GM11168 (cell line): Measurements from ENCODE around the gene TEX14.

Experiments used
- in situ Hi-C: fragments of 300-500 bp; cut with MboI; formaldehyde crosslinking; loops from one replicate; pipeline ENCODE4 v1.12.0; 2022; ENCODE audit warnings: low sequenced_read_pairs; ENCODE audit not compliant: unreplicated experiment

The TEX14 gene

DNA sequence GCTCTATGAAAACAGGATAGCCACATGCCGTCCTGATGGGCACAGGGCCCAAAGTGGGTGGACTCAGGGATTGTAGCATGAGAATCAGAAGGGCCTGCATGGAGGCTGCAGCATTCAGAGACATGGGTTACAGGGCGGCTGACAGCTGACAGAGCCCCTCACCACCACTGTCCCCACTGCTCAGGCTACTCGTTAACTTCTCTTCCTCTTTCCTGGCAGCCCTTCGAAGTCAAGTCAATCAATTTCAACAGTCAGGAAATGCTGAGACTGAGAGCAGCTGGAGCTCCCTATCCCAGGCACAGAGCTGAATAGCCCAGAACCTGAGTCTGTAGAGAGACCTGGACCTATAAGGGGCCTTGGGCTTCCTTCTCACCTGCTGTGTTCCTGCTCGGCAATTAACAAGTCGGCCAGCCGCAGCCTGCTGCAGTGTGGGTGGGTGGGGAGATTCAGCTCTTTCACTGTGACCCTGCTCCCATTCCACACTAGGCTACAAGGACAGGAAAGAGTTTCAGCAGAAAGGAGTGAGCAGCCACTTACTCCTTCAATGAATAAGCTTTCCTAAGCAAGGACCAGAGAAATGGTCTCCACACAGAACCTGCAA is 76.9 kb downstream of the TEX14 start:
- in situ Hi-C loops: no loop called here

DNA sequence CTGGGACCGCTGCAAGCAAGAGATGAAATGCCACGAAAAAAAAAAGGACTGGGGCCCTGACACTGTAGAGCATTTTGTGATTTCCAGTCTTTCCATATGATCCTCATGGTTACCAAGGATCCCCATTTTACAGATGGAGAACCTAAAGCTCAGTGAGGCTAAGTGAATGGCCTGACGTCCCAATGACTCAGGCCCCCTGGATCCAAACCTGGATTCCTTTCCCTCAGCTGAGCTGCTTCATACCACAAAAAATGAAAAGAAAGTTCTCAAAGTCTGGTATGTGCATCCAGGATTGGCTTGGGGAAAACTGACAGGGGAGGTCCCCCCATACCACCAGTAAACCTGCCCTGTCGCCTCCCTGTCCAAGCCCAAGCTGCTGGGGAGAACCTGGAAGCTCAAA is 80.5 kb downstream of the TEX14 start:
- in situ Hi-C loops: no loop called here

- in situ Hi-C loops: no loop called here
These were observed 84.9 kb downstream of the TEX14 start for GRCh38 chr17:58606934-58607333.

DNA sequence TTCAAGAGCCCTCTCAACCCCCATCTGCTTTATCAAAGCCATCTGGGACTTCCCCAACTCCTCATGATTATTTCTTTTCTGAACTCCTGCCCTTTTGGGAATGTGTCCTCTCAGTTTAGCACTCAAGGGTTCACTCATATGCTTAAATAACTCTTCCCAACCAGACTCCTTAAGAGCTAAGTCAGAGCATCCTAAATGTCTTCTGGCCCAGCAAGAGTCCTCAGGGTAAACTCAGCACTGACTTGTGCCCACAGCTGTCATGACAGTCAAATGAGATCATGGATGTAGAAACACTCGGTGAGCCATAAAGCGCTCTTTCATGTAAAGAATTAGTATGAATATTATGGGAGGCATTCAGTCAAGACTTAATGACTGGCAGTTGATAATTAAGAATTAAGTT is 85.9 kb downstream of the TEX14 start:
- in situ Hi-C loops: no loop called here

DNA sequence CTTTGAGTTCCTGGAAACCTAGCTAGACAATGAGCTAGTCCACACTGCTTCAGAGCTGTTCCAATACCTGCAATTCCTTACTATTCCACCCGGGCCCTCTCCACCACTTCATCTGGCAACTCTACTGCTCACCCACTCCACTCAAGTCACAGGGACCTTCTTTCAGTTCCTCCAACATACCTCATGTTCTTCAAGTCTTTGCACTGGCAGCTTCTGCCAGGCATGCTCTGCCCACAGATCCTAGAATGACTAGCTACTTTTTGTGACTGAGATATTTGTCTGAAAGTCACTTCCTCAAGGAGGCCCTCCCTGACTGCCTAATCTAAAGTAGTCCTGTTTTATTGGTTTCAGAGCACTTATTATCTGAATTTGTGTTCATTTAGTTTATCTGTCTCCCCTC is 86.4 kb downstream of the TEX14 start:
- in situ Hi-C loops: no loop called here

GRCh38 chr17:58601976-58602375 is 89.9 kb downstream of the TEX14 start:
- in situ Hi-C loops: no loop called here

DNA sequence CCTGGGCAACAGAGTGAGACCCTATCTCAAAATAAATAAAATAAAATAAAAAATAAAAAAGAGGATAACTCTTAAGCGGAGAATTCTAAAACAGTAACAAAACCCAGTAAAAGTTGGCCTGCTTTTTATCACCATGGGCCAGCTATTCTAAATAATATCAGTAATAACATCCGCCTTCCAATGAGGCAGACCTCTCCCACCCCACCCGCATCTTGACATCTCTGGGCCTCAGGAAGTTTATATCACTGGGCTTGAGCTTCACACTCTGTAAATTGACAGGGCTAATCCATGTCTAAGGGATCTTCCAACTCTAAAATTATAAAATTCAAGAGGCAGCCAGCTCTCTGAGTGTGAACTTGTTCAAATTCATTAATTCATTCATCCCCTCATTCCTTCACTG is 94.5 kb downstream of the TEX14 start:
- in situ Hi-C loops: loop anchor here (25.0 kb wide), 1 partner anchor 415 kb away; no protein-coding TSS in a partner anchor

DNA sequence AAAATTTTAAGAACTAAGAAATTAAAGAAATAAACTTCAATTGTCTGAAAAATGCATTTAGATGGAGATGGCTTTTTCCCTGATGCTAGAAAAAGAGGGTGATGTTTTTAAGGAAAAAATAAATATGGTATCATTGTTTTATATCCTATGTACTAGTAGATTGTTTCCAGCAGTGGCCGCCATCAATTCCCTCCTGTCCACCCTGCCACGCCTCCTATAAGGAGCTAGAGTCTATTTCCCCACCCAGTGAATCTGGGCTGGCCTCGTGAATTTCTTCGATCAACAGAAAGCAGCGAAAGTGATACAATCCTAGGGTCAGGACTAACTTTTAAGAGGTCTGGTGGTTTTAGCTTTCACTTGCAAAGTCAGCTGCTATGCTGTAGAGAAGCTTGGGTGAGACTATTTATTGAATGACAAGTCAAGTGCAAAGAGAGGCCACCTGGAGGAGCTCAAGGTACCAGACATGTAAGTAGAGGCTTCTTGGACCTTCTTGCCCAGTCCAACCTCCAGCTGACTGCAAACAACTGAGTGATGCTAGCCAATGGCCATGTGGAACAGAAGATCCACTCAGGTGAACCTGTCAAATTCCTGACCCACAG is 96.6 kb downstream of the TEX14 start:
- in situ Hi-C loops: loop anchor here (25.0 kb wide), 1 partner anchor 417 kb away; no protein-coding TSS in a partner anchor

DNA sequence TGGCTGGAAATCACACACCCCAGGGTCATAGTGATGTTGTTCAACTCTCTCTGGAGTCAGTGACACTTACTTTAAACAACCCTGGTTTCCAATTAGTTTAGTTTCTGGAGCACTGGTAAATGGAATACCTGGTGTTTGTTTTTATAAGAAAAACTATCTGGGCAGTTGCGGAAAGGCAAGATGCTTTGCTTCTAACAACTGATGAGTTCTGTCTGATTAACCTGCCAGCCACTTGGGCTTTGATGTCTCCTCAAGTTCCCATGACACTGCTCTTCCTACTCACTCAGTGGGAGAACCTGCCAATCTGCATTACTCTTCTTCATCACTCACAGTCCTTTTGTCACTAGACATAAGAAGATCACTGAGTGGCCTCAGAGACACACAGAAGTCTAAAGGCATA is 98.7 kb downstream of the TEX14 start:
- in situ Hi-C loops: loop anchor here (25.0 kb wide), 1 partner anchor 419 kb away; no protein-coding TSS in a partner anchor

DNA sequence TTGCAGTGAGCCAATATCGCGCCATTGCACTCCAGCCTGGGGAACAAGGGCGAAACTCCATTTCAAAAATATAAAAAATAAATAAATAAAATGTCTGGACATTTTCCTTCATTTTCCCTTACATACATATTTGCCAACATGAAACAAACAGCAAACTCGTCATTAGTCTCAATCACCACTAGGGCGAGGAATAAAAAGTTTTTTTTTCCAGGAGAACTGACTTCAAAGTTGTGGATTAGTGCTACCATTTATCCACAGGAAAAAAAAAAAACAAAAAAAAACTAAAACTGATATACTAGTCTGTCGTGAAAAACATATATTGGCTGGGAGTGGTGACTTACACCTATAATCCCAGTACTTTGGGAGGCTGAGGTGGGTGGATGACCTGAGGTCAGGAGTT is 100.4 kb downstream of the TEX14 start:
- in situ Hi-C loops: loop anchor here (25.0 kb wide), 1 partner anchor 421 kb away; no protein-coding TSS in a partner anchor

DNA sequence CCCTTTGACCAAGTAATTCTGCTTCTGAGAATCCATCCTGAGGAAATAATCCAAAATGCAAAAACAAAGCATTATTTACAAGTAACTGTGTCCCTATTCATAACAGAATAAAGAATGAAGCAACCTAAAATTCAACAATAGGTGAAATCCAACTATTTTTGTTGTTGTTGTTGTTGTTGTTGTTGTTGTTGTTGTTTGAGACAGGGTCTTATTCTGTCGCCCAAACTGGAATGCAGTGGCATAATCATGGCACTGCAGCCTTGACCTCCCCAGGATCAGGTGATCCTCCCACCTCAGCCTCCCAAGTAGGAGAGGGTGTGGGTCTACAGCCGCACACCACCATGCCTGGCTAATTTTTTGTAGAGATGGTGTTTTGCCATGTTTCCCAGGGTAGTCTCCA is 101.5 kb downstream of the TEX14 start:
- in situ Hi-C loops: loop anchor here (25.0 kb wide), 1 partner anchor 422 kb away; no protein-coding TSS in a partner anchor

DNA sequence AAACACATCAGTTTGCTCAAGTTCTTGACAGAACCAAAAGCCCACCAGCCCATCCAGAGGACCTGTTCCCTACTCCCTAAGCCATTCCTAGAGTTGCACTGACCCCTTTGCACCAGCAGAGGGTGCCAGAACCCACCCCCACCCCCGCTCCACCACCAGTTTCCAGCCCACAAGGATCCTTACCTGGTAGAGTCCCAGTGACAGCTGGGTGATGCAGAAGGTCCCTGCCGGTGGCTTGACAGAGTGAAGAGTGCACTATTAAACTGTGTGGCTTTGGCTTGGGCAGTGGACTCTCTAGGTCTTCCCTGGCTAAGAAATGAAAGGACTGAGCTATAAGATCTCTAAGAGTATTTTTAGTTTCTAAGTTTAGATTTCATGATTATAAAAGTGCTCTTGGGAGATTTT is 104.1 kb downstream of the TEX14 start:
- in situ Hi-C loops: loop anchor here (25.0 kb wide), 1 partner anchor 425 kb away; no protein-coding TSS in a partner anchor

- in situ Hi-C loops: loop anchor here (25.0 kb wide), 1 partner anchor 426 kb away; no protein-coding TSS in a partner anchor
These were observed 105.7 kb downstream of the TEX14 start for GRCh38 chr17:58586009-58586644.

GRCh38 chr17:58585554-58585953 is 106.3 kb downstream of the TEX14 start:
- in situ Hi-C loops: loop anchor here (25.0 kb wide), 1 partner anchor 427 kb away; no protein-coding TSS in a partner anchor

- in situ Hi-C loops: loop anchor here (25.0 kb wide), 1 partner anchor 429 kb away; no protein-coding TSS in a partner anchor
These were observed 108.4 kb downstream of the TEX14 start for GRCh38 chr17:58583486-58583885.

DNA sequence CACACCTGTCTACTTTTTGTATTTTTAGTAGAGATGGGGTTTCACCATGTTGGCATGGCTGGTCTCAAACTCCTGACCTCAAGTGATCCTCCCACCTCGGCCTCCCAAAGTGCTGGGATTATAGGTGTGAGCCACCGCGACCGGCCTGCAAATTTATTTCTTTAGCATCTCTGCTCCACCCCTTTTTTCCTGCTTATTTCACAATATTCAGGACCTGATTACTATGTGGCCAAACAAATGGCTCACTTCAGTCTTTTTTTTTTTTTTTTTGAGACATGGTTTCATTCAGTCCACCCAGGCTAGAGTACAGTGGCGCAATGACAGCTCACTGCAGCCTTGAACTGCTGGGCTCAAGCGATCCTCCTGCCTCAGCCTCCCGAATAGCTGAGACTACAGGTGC is 109.1 kb downstream of the TEX14 start:
- in situ Hi-C loops: loop anchor here (25.0 kb wide), 1 partner anchor 430 kb away; no protein-coding TSS in a partner anchor

GRCh38 chr17:58580671-58581070 is 111.2 kb downstream of the TEX14 start:
- in situ Hi-C loops: loop anchor here (25.0 kb wide), 1 partner anchor 432 kb away; no protein-coding TSS in a partner anchor

- in situ Hi-C loops: loop anchor here (25.0 kb wide), 1 partner anchor 435 kb away; no protein-coding TSS in a partner anchor
These were observed 114.1 kb downstream of the TEX14 start for GRCh38 chr17:58577696-58578095.

DNA sequence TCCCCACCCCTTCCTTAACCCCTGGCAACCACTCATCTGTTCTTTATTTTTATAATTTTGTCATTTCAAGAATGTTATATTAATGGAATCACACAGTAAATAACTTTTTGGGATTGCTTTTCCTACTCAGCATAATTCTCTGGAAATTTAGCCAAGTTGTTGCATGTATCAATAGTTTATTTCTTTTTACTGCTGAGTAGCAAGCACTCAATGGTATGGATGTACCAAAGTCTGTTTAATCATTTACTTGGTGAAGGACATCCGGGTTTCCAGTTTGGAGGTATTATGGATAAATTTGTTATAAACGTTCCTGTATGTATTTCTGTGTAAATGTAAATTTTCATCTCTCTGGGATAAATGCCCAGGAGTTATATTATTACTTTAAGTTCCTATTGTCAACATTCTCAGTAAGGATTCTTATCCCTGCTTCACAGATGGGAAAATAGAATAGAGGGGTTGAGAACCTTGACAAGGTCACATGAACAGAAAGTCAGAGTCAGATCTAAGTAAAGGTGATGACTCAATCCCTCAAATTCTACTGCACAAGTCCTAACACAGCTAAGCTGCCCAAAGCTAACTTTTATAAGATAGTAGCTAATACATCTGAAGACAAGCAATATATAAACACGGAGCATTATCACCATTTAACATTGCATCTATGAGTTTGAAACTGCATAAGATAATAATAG is 115.0 kb downstream of the TEX14 start:
- in situ Hi-C loops: loop anchor here (25.0 kb wide), 1 partner anchor 435 kb away; no protein-coding TSS in a partner anchor

GRCh38 chr17:58575511-58575910 is 116.3 kb downstream of the TEX14 start:
- in situ Hi-C loops: loop anchor here (25.0 kb wide), 1 partner anchor 437 kb away; no protein-coding TSS in a partner anchor
